ENCODE results near the gene SMAD5. TPM values are rescaled to one million over a fixed set of nuclear protein-coding genes. Genes with fewer than 3 reads are reported as not detected.

Gene SMAD5
- total and polyA plus RNA-seq, 2 experiments from 2014 or later: 25.7 to 130 TPM

- Histone ChIP-seq H3K27me3 (no peaks in the 10 kb centered on the region), H3K27ac (no peak overlapping the region), H3K36me3 (peaks cover 15% of the 10 kb centered on the region), H3K9me3 (ENCODE audit: low read depth) (no peaks in the 10 kb centered on the region), H3K4me1 (ENCODE audit: low read depth) (no peaks in the 10 kb centered on the region), H3K4me3 (no peak overlapping the region)
- no peak for TF ChIP-seq CTCF (IDR thresholded peaks at IDR 0.05; ENCODE audit: low read depth, low read length)
- DNase-seq (ENCODE audit: low read depth in 1 of 2, low spot score in 1 of 2): no peak
Measured at GRCh38 chr5:136169218-136169617, 36.6 kb downstream of the SMAD5 start.

GRCh38 chr5:136174021-136174659 is 41.5 kb downstream of the SMAD5 start:
- TF ChIP-seq CTCF (IDR thresholded peaks at IDR 0.05; ENCODE audit: low read depth, low read length): peak; percentile 68
- H3K36me3 ChIP-seq: peaks cover 29% of the 10 kb centered on the region
- H3K27me3 ChIP-seq: no peaks in the 10 kb centered on the region
- peak; percentile 34 to 74 for DNase-seq (ENCODE audit: low read depth in 1 of 2, low spot score in 1 of 2)
- no peak overlapping the region for H3K27ac ChIP-seq
- no peaks in the 10 kb centered on the region for H3K4me1 ChIP-seq (ENCODE audit: low read depth)
- no peaks in the 10 kb centered on the region for H3K9me3 ChIP-seq (ENCODE audit: low read depth)
- H3K4me3 ChIP-seq: no peak overlapping the region

DNA sequence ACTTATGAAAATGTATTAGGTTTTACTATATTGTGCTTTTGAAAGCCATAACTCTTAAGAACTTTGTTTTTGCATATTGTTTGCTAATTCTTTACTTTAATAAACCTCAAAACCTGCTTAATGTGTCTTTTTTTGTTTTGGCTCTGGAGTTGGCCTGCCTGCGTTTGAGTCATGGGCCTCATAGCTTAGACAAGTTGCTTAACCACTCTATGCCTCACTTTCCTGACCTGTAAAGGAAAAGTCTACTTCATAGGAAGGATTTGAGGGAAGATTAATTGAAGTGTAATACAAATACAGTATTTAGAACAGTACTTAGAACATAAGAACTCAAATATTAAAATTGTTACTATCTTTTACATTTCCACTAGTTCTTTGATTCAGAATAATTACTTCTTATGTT is 50.0 kb downstream of the SMAD5 start:
- DNase-seq (ENCODE audit: low read depth in 1 of 2, low spot score in 1 of 2): peak in 1 of 2 donors; percentile 19
- no peak for TF ChIP-seq CTCF (IDR thresholded peaks at IDR 0.05; ENCODE audit: low read depth, low read length)
- Histone ChIP-seq H3K9me3 (ENCODE audit: low read depth) (no peaks in the 10 kb centered on the region), H3K36me3 (peaks cover 24% of the 10 kb centered on the region), H3K27ac (no peak overlapping the region), H3K4me1 (ENCODE audit: low read depth) (no peaks in the 10 kb centered on the region), H3K4me3 (no peak overlapping the region), H3K27me3 (no peaks in the 10 kb centered on the region)

- H3K27ac ChIP-seq: no peak overlapping the region
- TF ChIP-seq CTCF (IDR thresholded peaks at IDR 0.05; ENCODE audit: low read depth, low read length): no peak
- H3K27me3 ChIP-seq: peaks cover 25% of the 10 kb centered on the region
- no peak for DNase-seq (ENCODE audit: low read depth in 1 of 2, low spot score in 1 of 2)
- no peaks in the 10 kb centered on the region for H3K4me1 ChIP-seq (ENCODE audit: low read depth)
- peaks cover 7% of the 10 kb centered on the region for H3K36me3 ChIP-seq
- H3K4me3 ChIP-seq: no peak overlapping the region
- H3K9me3 ChIP-seq (ENCODE audit: low read depth): no peaks in the 10 kb centered on the region
Measured at GRCh38 chr5:136185974-136186665, 53.5 kb downstream of the SMAD5 start.

GRCh38 chr5:136186796-136187195 is 54.2 kb downstream of the SMAD5 start:
- H3K27me3 ChIP-seq: peaks cover 32% of the 10 kb centered on the region
- H3K4me1 ChIP-seq (ENCODE audit: low read depth): no peaks in the 10 kb centered on the region
- TF ChIP-seq CTCF (IDR thresholded peaks at IDR 0.05; ENCODE audit: low read depth, low read length): no peak
- no peak overlapping the region for H3K27ac ChIP-seq
- H3K36me3 ChIP-seq: peaks cover under 1% of the 10 kb centered on the region
- no peak overlapping the region for H3K4me3 ChIP-seq
- H3K9me3 ChIP-seq (ENCODE audit: low read depth): no peaks in the 10 kb centered on the region
- no peak for DNase-seq (ENCODE audit: low read depth in 1 of 2, low spot score in 1 of 2)

All from cardiac muscle cell (in vitro differentiated cells and primary cell).